Measurements from ENCODE around the gene NDE1. TPM values are rescaled to one million over a fixed set of nuclear protein-coding genes. Genes with fewer than 3 reads are reported as not detected.
"Not testable (repeated sequence)": the region's sequence is repeated elsewhere in the genome, so short reads cannot be mapped to it uniquely, and the experiment has no call there.

Gene NDE1
- total and polyA plus RNA-seq, 3 experiments from 2014 or later, result 55.9 to 123 (median 113) TPM

- H3K4me3 Mint-ChIP-seq; H3K27ac ChIP-seq (ENCODE audit: low read depth, low read length); DNase-seq; H3K4me1 ChIP-seq (ENCODE audit: insufficient read depth, low read length); H3K9me3 Mint-ChIP-seq; POLR2A ChIA-PET; H3K27me3 ChIP-seq (ENCODE audit: insufficient read depth, low read length, poor library complexity, severe bottlenecking); H3K9me3 ChIP-seq (ENCODE audit: low read length); H3K27me3 Mint-ChIP-seq; H3K4me3 ChIP-seq (ENCODE audit: low read length); CTCF ChIA-PET: not testable (repeated sequence)
- Mint-ChIP-seq H3K4me1 (peaks cover 3 to 12% (median 8%) of the 10 kb centered on the region in 3 donors), H3K27ac (peak overlapping the region in 4 of 8 donors; percentile 59 to 80 (median 77)), H3K36me3 (peaks cover 34 to 98% (median 53%) of the 10 kb centered on the region in 3 donors)
- peaks cover 85% of the 10 kb centered on the region for H3K36me3 ChIP-seq (ENCODE audit: insufficient read depth, low read length)
Observed at GRCh38 chr16:15607221-15607699, 42.8 kb upstream of the NDE1 start.

GRCh38 chr16:15607700-15608396, 42.2 kb upstream of the NDE1 start:
- no peaks in the 10 kb centered on the region for H3K9me3 ChIP-seq (ENCODE audit: low read length)
- Mint-ChIP-seq H3K27me3 (no peaks in the 10 kb centered on the region), H3K4me1 (peaks cover 3 to 12% (median 8%) of the 10 kb centered on the region in 3 donors), H3K9me3 (no peaks in the 10 kb centered on the region), H3K27ac (peak overlapping the region in 2 of 8 donors; percentile 15 to 63), H3K4me3 (no peak overlapping the region), H3K36me3 (peaks cover 31 to 98% (median 55%) of the 10 kb centered on the region in 3 donors)
- H3K4me1 ChIP-seq (ENCODE audit: insufficient read depth, low read length), result no peaks in the 10 kb centered on the region
- POLR2A ChIA-PET, result no interaction called here
- CTCF ChIA-PET, result interaction anchor here (1.0 kb wide), 1 partner anchor 52 kb away, joined by 4 read pairs; no protein-coding TSS in a partner anchor
- no peak overlapping the region for H3K27ac ChIP-seq (ENCODE audit: low read depth, low read length)
- H3K27me3 ChIP-seq (ENCODE audit: insufficient read depth, low read length, poor library complexity, severe bottlenecking), result no peaks in the 10 kb centered on the region
- H3K36me3 ChIP-seq (ENCODE audit: insufficient read depth, low read length), result peaks cover 85% of the 10 kb centered on the region
- DNase-seq, result no peak
- no peak overlapping the region for H3K4me3 ChIP-seq (ENCODE audit: low read length)

- no peaks in the 10 kb centered on the region for H3K9me3 Mint-ChIP-seq
- POLR2A ChIA-PET, result no interaction called here
Observed at GRCh38 chr16:15608398-15609285, 41.4 kb upstream of the NDE1 start.

GRCh38 chr16:15609286-15609649, 40.8 kb upstream of the NDE1 start:
- Histone ChIP-seq H3K36me3 (ENCODE audit: insufficient read depth, low read length) (peaks cover 74% of the 10 kb centered on the region), H3K4me3 (ENCODE audit: low read length) (no peak overlapping the region), H3K4me1 (ENCODE audit: insufficient read depth, low read length) (no peaks in the 10 kb centered on the region), H3K27ac (ENCODE audit: low read depth, low read length) (no peak overlapping the region), H3K9me3 (ENCODE audit: low read length) (no peaks in the 10 kb centered on the region), H3K27me3 (ENCODE audit: insufficient read depth, low read length, poor library complexity, severe bottlenecking) (no peaks in the 10 kb centered on the region)
- H3K27ac Mint-ChIP-seq, result no peak overlapping the region
- no peaks in the 10 kb centered on the region for H3K9me3 Mint-ChIP-seq
- H3K4me3 Mint-ChIP-seq, result no peak overlapping the region
- H3K4me1 Mint-ChIP-seq, result peaks cover 3 to 11% (median 8%) of the 10 kb centered on the region in 3 donors
- peaks cover 25 to 94% (median 49%) of the 10 kb centered on the region in 3 donors for H3K36me3 Mint-ChIP-seq
- POLR2A ChIA-PET, result no interaction called here
- no peaks in the 10 kb centered on the region for H3K27me3 Mint-ChIP-seq
- no peak for DNase-seq
- CTCF ChIA-PET, result no interaction called here

More at GRCh38 chr16:15608398-15609285, 41.4 kb upstream of the NDE1 start:
- Histone ChIP-seq H3K27me3 (ENCODE audit: insufficient read depth, low read length, poor library complexity, severe bottlenecking) (no peaks in the 10 kb centered on the region), H3K27ac (ENCODE audit: low read depth, low read length) (no peak overlapping the region), H3K4me3 (ENCODE audit: low read length) (no peak overlapping the region), H3K9me3 (ENCODE audit: low read length) (no peaks in the 10 kb centered on the region), H3K4me1 (ENCODE audit: insufficient read depth, low read length) (no peaks in the 10 kb centered on the region), H3K36me3 (ENCODE audit: insufficient read depth, low read length) (peaks cover 81% of the 10 kb centered on the region)
- peak overlapping the region in 3 of 8 donors; percentile 15 to 63 (median 26) for H3K27ac Mint-ChIP-seq
- peaks cover 29 to 95% (median 53%) of the 10 kb centered on the region in 3 donors for H3K36me3 Mint-ChIP-seq
- no peak overlapping the region for H3K4me3 Mint-ChIP-seq
- CTCF ChIA-PET, result interaction anchor here (1.0 kb wide), 1 partner anchor 51 kb away, joined by 4 read pairs; no protein-coding TSS in a partner anchor
- peaks cover 3 to 11% (median 8%) of the 10 kb centered on the region in 3 donors for H3K4me1 Mint-ChIP-seq
- no peaks in the 10 kb centered on the region for H3K27me3 Mint-ChIP-seq
- DNase-seq, result no peak

- H3K36me3 Mint-ChIP-seq, result peaks cover 25 to 92% (median 47%) of the 10 kb centered on the region in 3 donors
Observed at GRCh38 chr16:15610369-15610871, 39.6 kb upstream of the NDE1 start.

GRCh38 chr16:15611610-15612009, 38.4 kb upstream of the NDE1 start:
- POLR2A ChIA-PET, result interaction anchor here (1.1 kb wide), 1 partner anchor 11 kb away, joined by 3 read pairs; no protein-coding TSS in a partner anchor
- Histone ChIP-seq H3K36me3 (ENCODE audit: insufficient read depth, low read length) (peaks cover 63% of the 10 kb centered on the region), H3K27me3 (ENCODE audit: insufficient read depth, low read length, poor library complexity, severe bottlenecking) (no peaks in the 10 kb centered on the region), H3K4me1 (ENCODE audit: insufficient read depth, low read length) (no peaks in the 10 kb centered on the region), H3K9me3 (ENCODE audit: low read length) (no peaks in the 10 kb centered on the region), H3K4me3 (ENCODE audit: low read length) (no peak overlapping the region), H3K27ac (ENCODE audit: low read depth, low read length) (no peak overlapping the region)
- CTCF ChIA-PET, result no interaction called here
- Mint-ChIP-seq H3K4me3 (no peak overlapping the region), H3K36me3 (peaks cover 18 to 92% (median 44%) of the 10 kb centered on the region in 3 donors), H3K27me3 (no peaks in the 10 kb centered on the region), H3K27ac (peak overlapping the region in 2 of 8 donors; percentile 12 to 58), H3K4me1 (peaks cover under 1 to 4% (median 2%) of the 10 kb centered on the region in 3 donors), H3K9me3 (no peaks in the 10 kb centered on the region)
- no peak for DNase-seq

More at GRCh38 chr16:15610369-15610871, 39.6 kb upstream of the NDE1 start:
- H3K9me3 ChIP-seq (ENCODE audit: low read length), result no peaks in the 10 kb centered on the region
- Mint-ChIP-seq H3K9me3 (no peaks in the 10 kb centered on the region), H3K4me1 (peaks cover 3 to 11% (median 8%) of the 10 kb centered on the region in 3 donors), H3K27ac (peak overlapping the region in 3 of 8 donors; percentile 9 to 29 (median 14)), H3K4me3 (no peak overlapping the region), H3K27me3 (no peaks in the 10 kb centered on the region)
- no peak overlapping the region for H3K4me3 ChIP-seq (ENCODE audit: low read length)
- DNase-seq, result no peak
- no peak overlapping the region for H3K27ac ChIP-seq (ENCODE audit: low read depth, low read length)
- ChIA-PET CTCF (no interaction called here), POLR2A (interaction anchor here (0.8 kb wide), 1 partner anchor 18 kb away, joined by 3 read pairs; no protein-coding TSS in a partner anchor)
- H3K4me1 ChIP-seq (ENCODE audit: insufficient read depth, low read length), result no peaks in the 10 kb centered on the region
- H3K27me3 ChIP-seq (ENCODE audit: insufficient read depth, low read length, poor library complexity, severe bottlenecking), result no peaks in the 10 kb centered on the region
- peaks cover 63% of the 10 kb centered on the region for H3K36me3 ChIP-seq (ENCODE audit: insufficient read depth, low read length)

- DNase-seq, result no peak
- POLR2A ChIA-PET, result interaction anchor here (0.6 kb wide), 1 partner anchor 58 kb away, joined by 3 read pairs; no protein-coding TSS in a partner anchor
- no peak overlapping the region for H3K4me3 Mint-ChIP-seq
- Histone ChIP-seq H3K4me1 (ENCODE audit: insufficient read depth, low read length) (no peaks in the 10 kb centered on the region), H3K9me3 (ENCODE audit: low read length) (no peaks in the 10 kb centered on the region), H3K4me3 (ENCODE audit: low read length) (no peak overlapping the region), H3K27ac (ENCODE audit: low read depth, low read length) (no peak overlapping the region), H3K27me3 (ENCODE audit: insufficient read depth, low read length, poor library complexity, severe bottlenecking) (no peaks in the 10 kb centered on the region), H3K36me3 (ENCODE audit: insufficient read depth, low read length) (peaks cover 64% of the 10 kb centered on the region)
- no peaks in the 10 kb centered on the region for H3K4me1 Mint-ChIP-seq
- peaks cover 22 to 92% (median 52%) of the 10 kb centered on the region in 3 donors for H3K36me3 Mint-ChIP-seq
- CTCF ChIA-PET, result no interaction called here
- H3K27ac Mint-ChIP-seq, result peak overlapping the region in 1 of 8 donors; percentile 70
- no peaks in the 10 kb centered on the region for H3K9me3 Mint-ChIP-seq
- H3K27me3 Mint-ChIP-seq, result no peaks in the 10 kb centered on the region
Observed at GRCh38 chr16:15613676-15614075, 36.4 kb upstream of the NDE1 start.

Measured in CD8-positive, alpha-beta memory T cell (primary cell).